GM12878 (cell line): ENCODE results near the gene STK17A. TPM values are rescaled to one million over a fixed set of nuclear protein-coding genes. Genes with fewer than 3 reads are reported as not detected.

Experiments
- ATAC-seq: fragments of 200-7000 bp; cut with Tn5 transposase; 3 replicates; pipeline ENCODE4 v1.9.1; 2020; ENCODE audit warnings: mild to moderate bottlenecking, moderate library complexity
- BruUV-seq: library from RNA; stranded (reverse); fragments of 400-500 nt; replicated peaks from 2 replicates; lab custom pipeline; 2021; lab: Mats Ljungman, UMichigan
- CTCF ChIA-PET: fragments of 300-600 bp; sonication (Branson Sonifier 250); formaldehyde crosslinking; extraction: SDS; loops from one replicate; lab custom pipeline; 2021; ENCODE audit warnings: inconsistent platforms; lab: Yijun Ruan, JAX
- POLR2A ChIA-PET: fragments of 350-600 bp; formaldehyde crosslinking; extraction: SDS; loops from one replicate; lab custom pipeline; 2021; ENCODE audit warnings: inconsistent platforms; lab: Charles Lee
- RAD21 ChIA-PET: fragments of 300-600 bp; sonication (Branson Sonifier 250); formaldehyde crosslinking; loops from one replicate; lab custom pipeline; 2023; ENCODE audit warnings: antibody characterized with exemption; ENCODE audit not compliant: unreplicated experiment; lab: Charles Lee
- SMC1A ChIA-PET: fragments of 300-600 bp; sonication (Branson Sonifier 250); formaldehyde crosslinking; loops from one replicate; lab custom pipeline; 2023; ENCODE audit not compliant: unreplicated experiment, uncharacterized antibody; lab: Charles Lee
- DNase-seq: peaks from one replicate; pipeline ENCODE4 v3.0.0-alpha.2; 2011; ENCODE audit warnings: low read depth, low spot score
- FAIRE-seq: peaks from 3 replicates; lab custom pipeline; 2011; peaks lifted over from hg19 to GRCh38; lab: Jason Lieb, UNC
- H2AFZ ChIP-seq: 2 replicates; pipeline ENCODE4 v1.6.0; 2011; ENCODE audit warnings: low read depth, low read length, control low read depth; ENCODE audit not compliant: control insufficient read depth
- H3K27ac ChIP-seq: 2 replicates; pipeline ENCODE4 v1.5.1; 2011; ENCODE audit warnings: control low read depth; ENCODE audit not compliant: control insufficient read depth, insufficient read depth
- H3K27me3 ChIP-seq, 2 experiments: replicated peaks in 1 of 2; 2 replicates each; pipeline versions ENCODE4 v1.6.0 to v1.6.1; 2011; ENCODE audit warnings: low read length in 1 of 2; ENCODE audit not compliant: control insufficient read depth in 2 of 2, insufficient read depth in 2 of 2
- H3K36me3 ChIP-seq, 2 experiments: 2 replicates each; pipeline ENCODE4 v1.5.1; 2011; ENCODE audit warnings: low read length in 1 of 2; ENCODE audit not compliant: control insufficient read depth in 2 of 2, insufficient read depth in 2 of 2
- H3K4me1 ChIP-seq: 2 replicates; pipeline ENCODE4 v1.6.1; 2011; ENCODE audit warnings: mild to moderate bottlenecking, low read length, moderate library complexity, mixed read lengths; ENCODE audit not compliant: control insufficient read depth, insufficient read depth
- H3K4me2 ChIP-seq: 2 replicates; pipeline ENCODE4 v1.6.0; 2011; ENCODE audit warnings: control low read depth; ENCODE audit not compliant: control insufficient read depth, insufficient read depth
- H3K4me3 ChIP-seq: fragments of 200-600 bp; sonication (generic); 2 replicates; pipeline ENCODE4 v1.5.1; 2016
- H3K79me2 ChIP-seq: 2 replicates; pipeline ENCODE4 v1.6.0; 2011; ENCODE audit warnings: low read length; ENCODE audit not compliant: control insufficient read depth, insufficient read depth
- H3K9ac ChIP-seq: 2 replicates; pipeline ENCODE4 v1.8.0; 2011; ENCODE audit warnings: low read length, control low read depth, mixed read lengths; ENCODE audit not compliant: control insufficient read depth, insufficient read depth
- H3K9me3 ChIP-seq: replicated peaks from 3 replicates; pipeline ENCODE4 v1.5.1; 2011; ENCODE audit warnings: mild to moderate bottlenecking, low read length; ENCODE audit not compliant: control insufficient read depth, insufficient read depth
- H4K20me1 ChIP-seq: 2 replicates; pipeline ENCODE4 v1.6.0; 2011; ENCODE audit not compliant: control insufficient read depth, insufficient read depth
- IKZF1 ChIP-seq: fragments of 450-650 bp; conservative IDR thresholded peaks from 2 replicates; pipeline ENCODE4 v1.6.1; 2017; ENCODE audit warnings: antibody characterized with exemption, mild to moderate bottlenecking
- IKZF2 ChIP-seq, 2 experiments: fragments of 450-650 bp; IDR thresholded peaks; 2 replicates each; pipeline ENCODE4 v1.6.1; 2017; ENCODE audit warnings: mild to moderate bottlenecking in 2 of 2, moderate library complexity in 2 of 2
- SMARCA5 ChIP-seq: fragments of 450-650 bp; IDR thresholded peaks from 2 replicates; pipeline ENCODE4 v1.6.1; 2017; ENCODE audit warnings: mild to moderate bottlenecking
- ZBTB4 ChIP-seq: fragments of 450-650 bp; formaldehyde crosslinking; IDR thresholded peaks from 2 replicates; pipeline ENCODE4 v1.4.0; 2022; ENCODE audit warnings: mild to moderate bottlenecking, moderate library complexity
- ZNF217 ChIP-seq: fragments of 450-650 bp; IDR thresholded peaks from 2 replicates; pipeline ENCODE4 v1.6.1; 2017; ENCODE audit warnings: antibody characterized with exemption, mild to moderate bottlenecking
- WGBS: methylation state at CpG from one replicate; pipeline ENCODE4 v1.1.6; 2016; ENCODE audit warnings: low lambda C conversion rate; ENCODE audit not compliant: insufficient replicate concordance, insufficient coverage; ENCODE audit errors: missing lambda C conversion rate; 5-methylcytosine and 5-hydroxymethylcytosine counted together
- in situ Hi-C: fragments of 300-500 bp; cut with MboI; formaldehyde crosslinking; loops from 9 replicates; pipeline ENCODE4 v1.14.3; 2018; ENCODE audit warnings: mixed read lengths
- intact Hi-C: fragments of 100-400 bp; cut with micrococcal nuclease; formaldehyde crosslinking; loops from one replicate; pipeline ENCODE4 v1.14.2; 2022; ENCODE audit not compliant: unreplicated experiment
- polyA plus RNA-seq, 11 experiments: library from polyadenylated mRNA; depleted of rRNA in 4 of 11; unstranded in 6 of 11; stranded (reverse) in 5 of 11; fragments of >200 nt; fragmentation: Nextera tagmentation in 4 of 11; fragmentation: Illumina TruSeq in 1 of 11; extraction: Ambion mirVana in 4 of 11; extraction: Trizol in 1 of 11; gene quantifications; 1 replicate in 1 of 11; 2 replicates in 10 of 11; pipeline versions ENCODE4 v1.2.1 to v1.2.3, GENCODE V29; 2011 to 2016; ENCODE audit warnings: inconsistent platforms in 2 of 11, missing spikeins in 2 of 11, low read depth in 1 of 11
- total RNA-seq, 4 experiments: library from RNA; depleted of rRNA in 3 of 4; stranded (reverse); fragments of >200 nt in 3 of 4; fragmentation: Illumina TruSeq in 1 of 4; extraction: Trizol in 1 of 4; gene quantifications; 2 replicates each; pipeline versions ENCODE4 v1.2.1 to v1.2.3, GENCODE V29; 2013 to 2021

Gene STK17A
- total and polyA plus RNA-seq, 10 of the 15 experiments (the other 5 are each of a cell fraction or from before 2014, with no cell fraction given): 18.5 to 91.6 (median 70.8) TPM

GRCh38 chr7:43593010-43593409, 10.1 kb downstream of the STK17A start:
- no peak overlapping the region for H2AFZ ChIP-seq
- no peak for ATAC-seq
- POLR2A ChIA-PET: interaction anchor here (0.8 to 9.8 kb wide), 2 partner anchors 55 to 150 kb away, joined by 3 to 138 read pairs; no protein-coding TSS in a partner anchor
- no TSS peak for BruUV-seq
- 0 out of 2 replicates have a peak, but pooled peaks have one; percentile 34 for TF ChIP-seq SMARCA5
- TF ChIP-seq IKZF1: 0 out of 2 replicates have a peak, but pooled peaks have one; percentile 13
- TF ChIP-seq ZNF217: peak; percentile 52; the same call in 1 of the 2 replicates
- 0 out of 4 replicates have a peak, but pooled peaks of 1 of the 2 experiments have one; percentile 21 for TF ChIP-seq IKZF2 (IDR thresholded peaks at IDR 0.05)
- no peak for TF ChIP-seq ZBTB4 (CRISPR knock-in tag)
- intact Hi-C loops: no loop called here
- in situ Hi-C loops: no loop called here
- RAD21 ChIA-PET: interaction anchor here (1.2 to 12.2 kb wide), 3 partner anchors 10 to 107 kb away, joined by 5 to 280 read pairs (median 24); partner anchors contain the start of gene STK17A
- no peaks in the 10 kb centered on the region for H4K20me1 ChIP-seq
- 96% methylated on average over 1 of the region's 1 CpG for WGBS
- peak overlapping the region; percentile 31; the same call in 1 of the 2 replicates for H3K27ac ChIP-seq
- no peaks in the 10 kb centered on the region; the same call in 2 of the 3 replicates for H3K9me3 ChIP-seq
- H3K4me2 ChIP-seq: peak overlapping the region; percentile 70; the same call in 1 of the 2 replicates
- peaks cover 6 to 11% of the 10 kb centered on the region in 2 experiments; a peak in 3 of 4 replicates for H3K36me3 ChIP-seq
- FAIRE-seq: no peak
- peaks cover 41% of the 10 kb centered on the region for H3K4me1 ChIP-seq
- DNase-seq: no peak
- no peak overlapping the region for H3K9ac ChIP-seq
- SMC1A ChIA-PET: interaction anchor here (0.6 to 9.8 kb wide), 6 partner anchors 11 to 139 kb away, joined by 3 to 163 read pairs (median 56); partner anchors contain the start of genes COA1 and STK17A
- H3K79me2 ChIP-seq: peaks cover 96% of the 10 kb centered on the region
- H3K4me3 ChIP-seq: peak overlapping the region; percentile 50; the same call in 1 of the 2 replicates
- no peaks in the 10 kb centered on the region for H3K27me3 ChIP-seq
- CTCF ChIA-PET: interaction anchor here (1.0 to 12.5 kb wide), 5 partner anchors 11 to 192 kb away, joined by 3 to 183 read pairs (median 20); partner anchors contain the start of gene STK17A
